H9 (cell line): ENCODE data around the gene ZAR1. TPM values are rescaled to one million over a fixed set of nuclear protein-coding genes. Genes with fewer than 3 reads are reported as not detected.

Experiments
- DNase-seq: peaks from one replicate; pipeline ENCODE4 v3.0.0-alpha.2; 2017
- H2AFZ ChIP-seq: one replicate; pipeline ENCODE4 v1.6.1; 2013; ENCODE audit warnings: mild to moderate bottlenecking, low read length, control low read depth, moderate library complexity
- H2AK5ac ChIP-seq: 2 replicates; pipeline ENCODE4 v1.6.1; 2013; ENCODE audit warnings: low read length, control low read depth, mixed read lengths; ENCODE audit not compliant: insufficient read length
- H2BK120ac ChIP-seq: one replicate; pipeline ENCODE4 v1.6.1; 2013; ENCODE audit warnings: low read depth, mild to moderate bottlenecking, low read length, control low read depth, inconsistent platforms; ENCODE audit not compliant: poor library complexity, severe bottlenecking
- H2BK12ac ChIP-seq: 2 replicates; pipeline ENCODE4 v1.6.1; 2013; ENCODE audit warnings: low read length, control low read depth, mixed read lengths, low read depth; ENCODE audit not compliant: insufficient read length
- H2BK15ac ChIP-seq: 2 replicates; pipeline ENCODE4 v1.6.1; 2013; ENCODE audit warnings: low read depth, low read length, control low read depth
- H2BK20ac ChIP-seq: one replicate; pipeline ENCODE4 v1.6.1; 2013; ENCODE audit warnings: low read depth, mild to moderate bottlenecking, low read length, control low read depth, inconsistent platforms; ENCODE audit not compliant: poor library complexity, severe bottlenecking
- H2BK5ac ChIP-seq: 2 replicates; pipeline ENCODE4 v1.6.1; 2013; ENCODE audit warnings: low read length, control low read depth, mixed read lengths; ENCODE audit not compliant: insufficient read length
- H3K14ac ChIP-seq: 2 replicates; pipeline ENCODE4 v1.6.1; 2013; ENCODE audit warnings: low read length, control low read depth; ENCODE audit not compliant: insufficient read depth
- H3K18ac ChIP-seq: 2 replicates; pipeline ENCODE4 v1.6.1; 2013; ENCODE audit warnings: low read depth, mild to moderate bottlenecking, mixed read lengths, low read length, control low read depth; ENCODE audit not compliant: insufficient read length
- H3K23ac ChIP-seq: 2 replicates; pipeline ENCODE4 v1.6.1; 2013; ENCODE audit warnings: low read length, control low read depth, mixed read lengths, low read depth; ENCODE audit not compliant: insufficient read length
- H3K23me2 ChIP-seq: 2 replicates; pipeline ENCODE4 v1.6.1; 2013; ENCODE audit warnings: low read depth, mild to moderate bottlenecking, mixed read lengths, low read length, control low read depth; ENCODE audit not compliant: insufficient read length, poor library complexity, severe bottlenecking
- H3K27ac ChIP-seq: 2 replicates; pipeline ENCODE4 v1.5.1; 2013; ENCODE audit warnings: low read length, control low read depth, mixed read lengths, low read depth; ENCODE audit not compliant: insufficient read length
- H3K27me3 ChIP-seq: 2 replicates; pipeline ENCODE4 v1.6.1; 2013; ENCODE audit warnings: low read length, control low read depth, inconsistent platforms; ENCODE audit not compliant: insufficient read depth
- H3K4ac ChIP-seq: 2 replicates; pipeline ENCODE4 v1.6.1; 2013; ENCODE audit warnings: low read depth, mild to moderate bottlenecking, control low read depth, inconsistent platforms, low read length, moderate library complexity
- H3K4me1 ChIP-seq: 2 replicates; pipeline ENCODE4 v1.6.1; 2013; ENCODE audit warnings: low read length, control low read depth, inconsistent platforms; ENCODE audit not compliant: insufficient read depth
- H3K4me2 ChIP-seq: 2 replicates; pipeline ENCODE4 v1.6.1; 2013; ENCODE audit warnings: low read length, control low read depth, mixed read lengths; ENCODE audit not compliant: insufficient read length, insufficient read depth
- H3K56ac ChIP-seq: 2 replicates; pipeline ENCODE4 v1.6.1; 2013; ENCODE audit warnings: low read depth, mild to moderate bottlenecking, mixed read lengths, low read length, control low read depth; ENCODE audit not compliant: insufficient read length
- H3K79me1 ChIP-seq: 2 replicates; pipeline ENCODE4 v1.6.1; 2013; ENCODE audit warnings: low read depth, mild to moderate bottlenecking, moderate library complexity, low read length, control low read depth, inconsistent platforms; ENCODE audit not compliant: insufficient read depth, poor library complexity, severe bottlenecking
- H3K79me2 ChIP-seq: 2 replicates; pipeline ENCODE4 v1.6.1; 2013; ENCODE audit warnings: low read length, control low read depth, inconsistent platforms; ENCODE audit not compliant: insufficient read depth
- H3K9ac ChIP-seq: 2 replicates; pipeline ENCODE4 v1.6.1; 2013; ENCODE audit warnings: low read length, control low read depth, mixed read lengths; ENCODE audit not compliant: insufficient read length; ENCODE audit errors: extremely low read depth
- H3K9me3 ChIP-seq: one replicate; pipeline ENCODE4 v1.6.1; 2013; ENCODE audit warnings: low read depth, low read length, inconsistent platforms; ENCODE audit not compliant: control insufficient read depth
- H3T11ph ChIP-seq: one replicate; pipeline ENCODE4 v1.6.1; 2013; ENCODE audit warnings: mild to moderate bottlenecking, low read length, control low read depth, inconsistent platforms
- H4K20me1 ChIP-seq: one replicate; pipeline ENCODE4 v1.6.1; 2013; ENCODE audit not compliant: control insufficient read depth, insufficient read length, insufficient read depth
- H4K5ac ChIP-seq: 2 replicates; pipeline ENCODE4 v1.6.1; 2013; ENCODE audit warnings: low read depth, mild to moderate bottlenecking, mixed read lengths, low read length, control low read depth; ENCODE audit not compliant: insufficient read length
- H4K8ac ChIP-seq: replicated peaks from 2 replicates; pipeline ENCODE4 v1.6.1; 2013; ENCODE audit warnings: low read length, control low read depth, mixed read lengths, low read depth; ENCODE audit not compliant: insufficient read length
- H4K91ac ChIP-seq: 2 replicates; pipeline ENCODE4 v1.6.1; 2013; ENCODE audit warnings: low read depth, mild to moderate bottlenecking, moderate library complexity, mixed read lengths, low read length, control low read depth; ENCODE audit not compliant: insufficient read length
- H3K27ac Mint-ChIP-seq, 3 experiments: 2 replicates in 2 of 3; 3 replicates in 1 of 3; pipeline ENCODE4 v1.8.0; 2020 to 2021; ENCODE audit warnings: mixed read lengths in 3 of 3, mild to moderate bottlenecking in 1 of 3, moderate library complexity in 1 of 3
- H3K27me3 Mint-ChIP-seq: 2 replicates; pipeline ENCODE4 v1.8.0; 2021; ENCODE audit warnings: low read depth, mild to moderate bottlenecking, moderate library complexity, mixed read lengths
- H3K36me3 Mint-ChIP-seq, 3 experiments: 2 replicates in 2 of 3; 3 replicates in 1 of 3; pipeline ENCODE4 v1.8.0; 2020 to 2021; ENCODE audit warnings: low read depth in 3 of 3, mixed read lengths in 3 of 3; ENCODE audit not compliant: insufficient read depth in 1 of 3
- H3K4me1 Mint-ChIP-seq, 2 experiments: 2 replicates each; pipeline ENCODE4 v1.8.0; 2020; ENCODE audit warnings: mixed read lengths in 2 of 2
- H3K4me3 Mint-ChIP-seq, 2 experiments: 2 replicates in 1 of 2; 3 replicates in 1 of 2; pipeline ENCODE4 v1.8.0; 2020 to 2021; ENCODE audit warnings: mild to moderate bottlenecking in 2 of 2, mixed read lengths in 2 of 2, moderate library complexity in 1 of 2
- H3K9me3 Mint-ChIP-seq, 2 experiments: 2 replicates in 1 of 2; 3 replicates in 1 of 2; pipeline ENCODE4 v1.8.0; 2020; ENCODE audit warnings: mild to moderate bottlenecking in 2 of 2, mixed read lengths in 2 of 2, moderate library complexity in 1 of 2
- WGBS: extraction: QIAGEN DNeasy Blood & Tissue Kit; methylation state at CpG from one replicate; pipeline ENCODE4 v1.1.7; 2013; ENCODE audit warnings: missing lambda C conversion rate, low lambda C conversion rate, mixed read lengths; ENCODE audit not compliant: insufficient read length; ENCODE audit errors: extremely low coverage; 5-methylcytosine and 5-hydroxymethylcytosine counted together
- total RNA-seq: library from RNA; stranded (reverse); gene quantifications from 2 replicates; pipeline ENCODE4 v1.2.1, GENCODE V29; 2021
- TF ChIP-seq, protein P1 (sequence below): fragments of 200-600 bp; sonication (generic); conservative IDR thresholded peaks from 3 replicates; pipeline ENCODE4 v1.8.0; 2021; ENCODE audit warnings: antibody characterized with exemption, mild to moderate bottlenecking

Gene ZAR1
- total RNA-seq, 1 experiment from 2014 or later, result 0.61 TPM

DNA sequence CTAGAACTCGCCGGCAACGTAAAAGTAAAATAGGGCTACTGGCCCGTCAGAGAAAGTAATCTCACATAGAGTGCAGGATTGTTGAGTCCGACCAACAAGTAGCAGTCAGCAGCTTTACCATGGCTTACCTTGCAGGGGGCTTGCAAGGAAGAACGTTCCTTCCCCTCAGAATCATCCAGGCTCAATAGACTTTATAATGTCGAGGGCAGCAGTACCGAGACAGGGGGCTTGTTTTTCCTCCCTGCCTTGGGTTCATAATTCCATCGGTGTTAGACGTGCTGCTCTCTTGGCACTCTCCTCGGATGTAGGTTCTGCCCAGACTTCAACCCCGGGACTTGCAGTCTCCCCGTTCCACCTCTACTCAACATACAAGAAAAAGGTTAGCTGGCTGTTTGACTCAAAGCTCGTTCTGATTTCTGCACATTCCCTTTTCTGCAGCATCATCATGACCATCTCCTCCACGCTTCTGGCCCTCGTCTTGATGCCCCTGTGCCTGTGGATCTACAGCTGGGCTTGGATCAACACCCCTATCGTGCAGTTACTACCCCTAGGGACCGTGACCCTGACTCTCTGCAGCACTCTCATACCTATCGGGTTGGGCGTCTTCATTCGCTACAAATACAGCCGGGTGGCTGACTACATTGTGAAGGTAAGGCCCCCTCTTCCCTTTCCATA is 5.4 kb upstream of the ZAR1 start:
- Histone ChIP-seq H3K79me2 (no peaks in the 10 kb centered on the region), H2BK120ac (no peak overlapping the region), H3K4me2 (peak overlapping the region; percentile 21), H2BK20ac (no peak overlapping the region), H3K23ac (no peak overlapping the region), H3K27me3 (peaks cover 28% of the 10 kb centered on the region; the same call in 1 of the 2 replicates), H2AK5ac (no peak overlapping the region), H3K14ac (no peak overlapping the region), H4K20me1 (no peaks in the 10 kb centered on the region), H3K18ac (no peak overlapping the region), H4K8ac (no peak overlapping the region), H4K91ac (no peak overlapping the region), H4K5ac (no peak overlapping the region), H2BK15ac (no peak overlapping the region), H2AFZ (no peak overlapping the region), H2BK5ac (no peak overlapping the region), H3K9ac (no peak overlapping the region), H3K27ac (no peak overlapping the region), H2BK12ac (no peak overlapping the region), H3K4ac (no peak overlapping the region), H3T11ph (no peak overlapping the region), H3K56ac (no peak overlapping the region), H3K79me1 (no peaks in the 10 kb centered on the region), H3K4me1 (no peaks in the 10 kb centered on the region), H3K9me3 (no peaks in the 10 kb centered on the region), H3K23me2 (peaks cover 4% of the 10 kb centered on the region)
- Mint-ChIP-seq H3K27ac (no peak overlapping the region; a peak in 1 of 7 replicates), H3K4me3 (peak overlapping the region; percentile 54 to 76), H3K27me3 (peaks cover 80% of the 10 kb centered on the region), H3K36me3 (no peaks in the 10 kb centered on the region; a peak in 2 of 7 replicates), H3K9me3 (no peaks in the 10 kb centered on the region; a peak in 1 of 5 replicates), H3K4me1 (peaks cover 22 to 24% of the 10 kb centered on the region in 2 experiments)
- DNase-seq, result peak; percentile 33
- no CpG with 5 or more reads among the region's 22 CpGs for WGBS
- TF ChIP-seq, protein P1, sequence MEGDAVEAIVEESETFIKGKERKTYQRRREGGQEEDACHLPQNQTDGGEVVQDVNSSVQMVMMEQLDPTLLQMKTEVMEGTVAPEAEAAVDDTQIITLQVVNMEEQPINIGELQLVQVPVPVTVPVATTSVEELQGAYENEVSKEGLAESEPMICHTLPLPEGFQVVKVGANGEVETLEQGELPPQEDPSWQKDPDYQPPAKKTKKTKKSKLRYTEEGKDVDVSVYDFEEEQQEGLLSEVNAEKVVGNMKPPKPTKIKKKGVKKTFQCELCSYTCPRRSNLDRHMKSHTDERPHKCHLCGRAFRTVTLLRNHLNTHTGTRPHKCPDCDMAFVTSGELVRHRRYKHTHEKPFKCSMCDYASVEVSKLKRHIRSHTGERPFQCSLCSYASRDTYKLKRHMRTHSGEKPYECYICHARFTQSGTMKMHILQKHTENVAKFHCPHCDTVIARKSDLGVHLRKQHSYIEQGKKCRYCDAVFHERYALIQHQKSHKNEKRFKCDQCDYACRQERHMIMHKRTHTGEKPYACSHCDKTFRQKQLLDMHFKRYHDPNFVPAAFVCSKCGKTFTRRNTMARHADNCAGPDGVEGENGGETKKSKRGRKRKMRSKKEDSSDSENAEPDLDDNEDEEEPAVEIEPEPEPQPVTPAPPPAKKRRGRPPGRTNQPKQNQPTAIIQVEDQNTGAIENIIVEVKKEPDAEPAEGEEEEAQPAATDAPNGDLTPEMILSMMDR, result no peak
